ENCODE data around the gene WDR93.

DNA sequence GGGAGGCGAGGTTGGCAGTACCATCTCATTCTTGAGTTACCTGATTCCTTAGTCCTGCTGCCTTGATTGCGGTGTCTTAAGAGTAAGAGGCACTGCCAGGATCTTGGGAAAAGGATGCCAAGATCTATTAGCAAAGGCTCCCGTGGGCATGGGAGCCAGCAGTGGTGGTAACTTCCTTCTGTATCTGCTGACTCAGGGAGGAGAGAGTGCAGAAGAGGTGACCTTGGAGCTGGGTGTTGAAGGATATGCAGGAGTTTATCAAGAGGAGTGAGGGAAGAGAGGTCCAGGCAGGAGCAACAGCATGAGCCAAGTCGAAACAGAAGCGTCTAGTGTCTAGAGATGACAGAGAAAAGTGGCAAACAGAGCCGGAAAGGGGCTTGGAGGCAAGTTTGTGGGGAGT is 90.0 kb downstream of the WDR93 start:
- TF ChIP-seq EZH2phosphoT487 (IDR thresholded peaks at IDR 0.05; ENCODE audit: borderline replicate concordance, low read depth, low read length): no peak
- TF ChIP-seq, protein P1, sequence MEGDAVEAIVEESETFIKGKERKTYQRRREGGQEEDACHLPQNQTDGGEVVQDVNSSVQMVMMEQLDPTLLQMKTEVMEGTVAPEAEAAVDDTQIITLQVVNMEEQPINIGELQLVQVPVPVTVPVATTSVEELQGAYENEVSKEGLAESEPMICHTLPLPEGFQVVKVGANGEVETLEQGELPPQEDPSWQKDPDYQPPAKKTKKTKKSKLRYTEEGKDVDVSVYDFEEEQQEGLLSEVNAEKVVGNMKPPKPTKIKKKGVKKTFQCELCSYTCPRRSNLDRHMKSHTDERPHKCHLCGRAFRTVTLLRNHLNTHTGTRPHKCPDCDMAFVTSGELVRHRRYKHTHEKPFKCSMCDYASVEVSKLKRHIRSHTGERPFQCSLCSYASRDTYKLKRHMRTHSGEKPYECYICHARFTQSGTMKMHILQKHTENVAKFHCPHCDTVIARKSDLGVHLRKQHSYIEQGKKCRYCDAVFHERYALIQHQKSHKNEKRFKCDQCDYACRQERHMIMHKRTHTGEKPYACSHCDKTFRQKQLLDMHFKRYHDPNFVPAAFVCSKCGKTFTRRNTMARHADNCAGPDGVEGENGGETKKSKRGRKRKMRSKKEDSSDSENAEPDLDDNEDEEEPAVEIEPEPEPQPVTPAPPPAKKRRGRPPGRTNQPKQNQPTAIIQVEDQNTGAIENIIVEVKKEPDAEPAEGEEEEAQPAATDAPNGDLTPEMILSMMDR (conservative IDR thresholded peaks at IDR 0.05; ENCODE audit: low read length): no peak

Data from OCI-LY7 (cell line).